Mucosa of descending colon (tissue), 3 donors: ENCODE measurements around the gene FAM120AOS. TPM values are rescaled to one million over a fixed set of nuclear protein-coding genes. Genes with fewer than 3 reads are reported as not detected.

Experiments used
- ATAC-seq: fragments of 200-7000 bp; cut with Tn5 transposase; one replicate; pipeline ENCODE4 v1.9.1; 2020; ENCODE audit warnings: mild to moderate bottlenecking, moderate library complexity
- DNase-seq, 3 donors: peaks; one replicate each; pipeline ENCODE4 v3.0.0-alpha.2; 2020
- H3K36me3 ChIP-seq: fragments of 200-600 bp; one replicate; pipeline ENCODE4 v1.8.0; 2021; ENCODE audit warnings: low read depth, mild to moderate bottlenecking
- H3K4me1 ChIP-seq: fragments of 200-600 bp; one replicate; pipeline ENCODE4 v1.8.0; 2021; ENCODE audit warnings: low read depth, mild to moderate bottlenecking
- H3K4me3 ChIP-seq: fragments of 200-600 bp; one replicate; pipeline ENCODE4 v1.8.0; 2021; ENCODE audit warnings: mild to moderate bottlenecking
- H3K9me3 ChIP-seq: fragments of 200-600 bp; one replicate; pipeline ENCODE4 v1.8.0; 2021; ENCODE audit warnings: mild to moderate bottlenecking
- intact Hi-C, 2 donors: fragments of 100-400 bp; cut with DNase I in 1 of 2; cut with micrococcal nuclease in 1 of 2; formaldehyde crosslinking; loops; one replicate each; pipeline versions ENCODE4 v1.11.0 to v1.11.1; 2022; cut with DNase I, micrococcal nuclease
- total RNA-seq, 3 donors: library from RNA; stranded (reverse); fragmentation: NEBNext Ultra II Directional in 2 of 3; extraction: Animal tissue kit (Norgen Biotek cat#: 25700) in 2 of 3; gene quantifications; one replicate each; pipeline versions ENCODE4 v1.2.1 to v1.2.4, GENCODE V29; 2021 to 2023
- TF ChIP-seq, protein P1 (sequence below): fragments of 200-600 bp; IDR thresholded peaks from one replicate; pipeline ENCODE4 v1.8.0; 2022; ENCODE audit warnings: antibody characterized with exemption, mild to moderate bottlenecking
- donor health status: DM: no; HTN: no; CAD: no; lungs with moderate emphysema.
- donor health status: DM: no; HTN: no; CAD: no.
- donor health status: DM: no; HTN: yes; CAD: no.

Gene FAM120AOS
- total RNA-seq, 3 donors from 2014 or later, result 72.0 to 88.4 (median 73.3) TPM

DNA sequence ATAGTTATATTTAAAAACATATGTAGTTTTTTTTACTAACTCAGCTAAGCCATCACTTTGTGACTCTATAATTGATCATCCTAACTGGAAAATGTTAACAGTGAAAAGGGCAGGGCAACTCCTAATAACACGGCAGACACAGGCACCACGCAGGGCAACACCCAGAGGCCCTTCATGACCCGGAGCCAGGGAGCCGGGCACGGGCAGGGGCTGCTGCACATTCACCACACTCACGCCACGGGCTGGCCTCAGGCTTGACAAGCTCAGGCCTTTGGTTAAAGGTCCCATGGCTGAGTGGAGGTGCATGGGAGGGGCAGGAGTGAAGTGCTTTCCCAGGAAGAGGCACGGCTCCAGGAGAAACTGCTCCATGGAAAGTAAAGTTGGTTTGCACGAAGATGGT is 54.9 kb downstream of the FAM120AOS start:
- intact Hi-C loops, result no loop called here
- TF ChIP-seq, protein P1, sequence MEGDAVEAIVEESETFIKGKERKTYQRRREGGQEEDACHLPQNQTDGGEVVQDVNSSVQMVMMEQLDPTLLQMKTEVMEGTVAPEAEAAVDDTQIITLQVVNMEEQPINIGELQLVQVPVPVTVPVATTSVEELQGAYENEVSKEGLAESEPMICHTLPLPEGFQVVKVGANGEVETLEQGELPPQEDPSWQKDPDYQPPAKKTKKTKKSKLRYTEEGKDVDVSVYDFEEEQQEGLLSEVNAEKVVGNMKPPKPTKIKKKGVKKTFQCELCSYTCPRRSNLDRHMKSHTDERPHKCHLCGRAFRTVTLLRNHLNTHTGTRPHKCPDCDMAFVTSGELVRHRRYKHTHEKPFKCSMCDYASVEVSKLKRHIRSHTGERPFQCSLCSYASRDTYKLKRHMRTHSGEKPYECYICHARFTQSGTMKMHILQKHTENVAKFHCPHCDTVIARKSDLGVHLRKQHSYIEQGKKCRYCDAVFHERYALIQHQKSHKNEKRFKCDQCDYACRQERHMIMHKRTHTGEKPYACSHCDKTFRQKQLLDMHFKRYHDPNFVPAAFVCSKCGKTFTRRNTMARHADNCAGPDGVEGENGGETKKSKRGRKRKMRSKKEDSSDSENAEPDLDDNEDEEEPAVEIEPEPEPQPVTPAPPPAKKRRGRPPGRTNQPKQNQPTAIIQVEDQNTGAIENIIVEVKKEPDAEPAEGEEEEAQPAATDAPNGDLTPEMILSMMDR, result no peak

DNA sequence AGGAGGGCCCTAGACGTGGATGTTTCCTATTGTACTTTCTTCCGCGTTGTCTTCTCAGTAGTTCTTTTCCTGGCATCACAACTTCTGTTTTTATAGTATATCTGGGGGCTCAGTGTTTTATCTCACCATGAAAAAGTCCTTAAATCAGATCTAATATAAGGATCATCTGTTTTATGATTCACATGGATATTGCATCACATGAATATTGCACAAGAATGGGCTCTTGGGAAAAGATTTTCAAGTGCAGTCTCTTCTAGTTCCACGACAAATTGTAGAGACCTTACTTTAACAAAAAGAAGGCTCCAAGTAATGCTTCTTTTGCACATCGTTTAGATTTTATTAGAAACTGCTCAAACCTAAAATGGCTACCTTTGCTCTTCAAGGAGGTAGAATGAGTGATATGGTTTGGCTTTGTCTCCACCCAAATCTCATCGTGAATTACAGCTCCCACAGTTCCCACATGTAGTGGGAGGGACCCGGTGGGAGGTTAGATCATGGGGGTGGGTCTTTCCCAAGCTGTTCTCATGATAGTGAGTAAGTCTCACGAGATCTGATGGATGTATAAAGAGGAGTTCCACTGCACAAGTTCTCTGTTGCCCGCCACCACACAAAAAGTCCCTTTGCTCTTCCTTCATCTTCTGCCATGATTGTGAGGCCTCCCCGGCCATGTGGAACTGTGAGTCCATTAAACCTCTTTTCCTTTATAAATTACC is 55.6 kb downstream of the FAM120AOS start:
- Histone ChIP-seq H3K9me3 (no peaks in the 10 kb centered on the region), H3K36me3 (no peaks in the 10 kb centered on the region), H3K4me3 (no peak overlapping the region), H3K4me1 (no peaks in the 10 kb centered on the region)
- intact Hi-C loops, result no loop called here
- DNase-seq (no peak), ATAC-seq (no peak)
- TF ChIP-seq, protein P1, result no peak

More for the DNA sequence above, 54.9 kb downstream of the FAM120AOS start:
- Histone ChIP-seq H3K9me3 (no peaks in the 10 kb centered on the region), H3K4me1 (no peaks in the 10 kb centered on the region), H3K36me3 (no peaks in the 10 kb centered on the region), H3K4me3 (no peak overlapping the region)
- ATAC-seq, result no peak
- no peak for DNase-seq

Other genes starting within 250 kb of the FAM120AOS start
- 100 to 1,000 TPM; 168 to 215 (median 209) TPM for gene FAM120A, start 1.9 kb downstream of the FAM120AOS start, total RNA-seq
- 10 to 100 TPM; 19.1 to 42.9 (median 21.7) TPM for gene PHF2, start 123.0 kb upstream of the FAM120AOS start, total RNA-seq